Breast epithelium (tissue), 3 donors: Measurements from ENCODE around the gene EXOC3L1.

ENCODE experiments used
- POLR2A ChIP-seq: fragments of 450-650 bp; IDR thresholded peaks from one replicate; pipeline ENCODE4 v1.6.1; 2016; ENCODE audit warnings: antibody characterized with exemption, mild to moderate bottlenecking, moderate library complexity
- POLR2AphosphoS5 ChIP-seq, 3 donors: sonication (generic); formaldehyde crosslinking; IDR thresholded peaks; one replicate each; pipeline ENCODE4 v1.6.1; 2017; ENCODE audit warnings: antibody characterized with exemption in 3 of 3
- TF ChIP-seq, protein P1 (sequence below), 3 donors: fragments of 450-650 bp; IDR thresholded peaks; one replicate each; pipeline ENCODE4 v1.5.1; 2016 to 2017; ENCODE audit warnings: antibody characterized with exemption in 3 of 3, mild to moderate bottlenecking in 3 of 3, moderate library complexity in 3 of 3

DNA sequence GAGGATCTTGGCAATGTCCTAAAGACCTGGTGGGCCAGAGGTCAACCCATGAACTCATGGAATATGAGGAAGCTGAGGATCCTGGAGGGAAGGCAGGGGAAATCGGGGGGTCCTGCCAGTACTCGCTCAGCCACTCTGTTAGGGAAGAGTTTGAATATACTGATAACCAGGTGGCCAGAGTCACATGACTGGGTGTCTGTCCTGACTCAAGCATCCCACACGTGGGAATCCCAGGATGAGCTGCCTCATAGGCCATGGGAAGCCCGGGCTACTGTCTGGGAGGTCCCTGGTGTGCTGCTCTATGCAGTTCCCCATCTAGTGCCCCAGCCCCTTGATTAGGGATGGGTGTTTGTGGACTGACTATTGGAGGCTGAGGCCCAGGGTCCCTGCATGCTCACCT is 1.6 kb downstream of the EXOC3L1 start:
- TF ChIP-seq, protein P1, sequence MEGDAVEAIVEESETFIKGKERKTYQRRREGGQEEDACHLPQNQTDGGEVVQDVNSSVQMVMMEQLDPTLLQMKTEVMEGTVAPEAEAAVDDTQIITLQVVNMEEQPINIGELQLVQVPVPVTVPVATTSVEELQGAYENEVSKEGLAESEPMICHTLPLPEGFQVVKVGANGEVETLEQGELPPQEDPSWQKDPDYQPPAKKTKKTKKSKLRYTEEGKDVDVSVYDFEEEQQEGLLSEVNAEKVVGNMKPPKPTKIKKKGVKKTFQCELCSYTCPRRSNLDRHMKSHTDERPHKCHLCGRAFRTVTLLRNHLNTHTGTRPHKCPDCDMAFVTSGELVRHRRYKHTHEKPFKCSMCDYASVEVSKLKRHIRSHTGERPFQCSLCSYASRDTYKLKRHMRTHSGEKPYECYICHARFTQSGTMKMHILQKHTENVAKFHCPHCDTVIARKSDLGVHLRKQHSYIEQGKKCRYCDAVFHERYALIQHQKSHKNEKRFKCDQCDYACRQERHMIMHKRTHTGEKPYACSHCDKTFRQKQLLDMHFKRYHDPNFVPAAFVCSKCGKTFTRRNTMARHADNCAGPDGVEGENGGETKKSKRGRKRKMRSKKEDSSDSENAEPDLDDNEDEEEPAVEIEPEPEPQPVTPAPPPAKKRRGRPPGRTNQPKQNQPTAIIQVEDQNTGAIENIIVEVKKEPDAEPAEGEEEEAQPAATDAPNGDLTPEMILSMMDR (IDR thresholded peaks at IDR 0.05) = no peak
- no peak for TF ChIP-seq POLR2A
- no peak for TF ChIP-seq POLR2AphosphoS5 (IDR thresholded peaks at IDR 0.05)
